ENCODE measurements around the gene MARK1.

DNA sequence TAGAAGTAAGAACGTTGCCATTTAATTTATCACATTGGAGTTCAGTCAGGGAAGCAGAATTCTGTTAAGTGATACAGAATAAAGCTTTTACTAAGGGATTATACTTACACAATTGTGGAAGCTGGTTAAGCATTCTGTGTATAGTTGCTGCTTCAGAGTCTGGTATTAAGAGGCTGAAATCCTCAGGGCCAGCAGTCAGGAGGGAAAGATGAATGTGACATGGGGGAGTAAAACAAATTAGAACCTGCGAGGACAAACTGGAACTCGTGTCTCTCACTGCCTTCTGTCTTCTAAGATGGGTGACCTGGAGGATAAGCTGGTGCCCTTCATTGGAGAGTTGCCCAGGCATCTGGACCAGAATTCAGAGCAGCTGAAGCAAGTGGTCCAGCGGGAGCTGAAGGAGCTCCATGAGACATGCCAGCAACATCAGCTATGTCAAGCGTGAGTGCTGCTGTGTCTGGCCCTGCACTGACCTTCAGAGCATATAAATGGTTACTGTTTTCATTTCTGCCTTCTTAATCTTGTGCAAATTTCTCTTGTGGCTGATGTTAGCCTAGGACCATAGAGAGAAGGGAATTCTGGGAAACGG lies 23.0 kb downstream of the MARK1 start:
- TF ChIP-seq, protein P1, sequence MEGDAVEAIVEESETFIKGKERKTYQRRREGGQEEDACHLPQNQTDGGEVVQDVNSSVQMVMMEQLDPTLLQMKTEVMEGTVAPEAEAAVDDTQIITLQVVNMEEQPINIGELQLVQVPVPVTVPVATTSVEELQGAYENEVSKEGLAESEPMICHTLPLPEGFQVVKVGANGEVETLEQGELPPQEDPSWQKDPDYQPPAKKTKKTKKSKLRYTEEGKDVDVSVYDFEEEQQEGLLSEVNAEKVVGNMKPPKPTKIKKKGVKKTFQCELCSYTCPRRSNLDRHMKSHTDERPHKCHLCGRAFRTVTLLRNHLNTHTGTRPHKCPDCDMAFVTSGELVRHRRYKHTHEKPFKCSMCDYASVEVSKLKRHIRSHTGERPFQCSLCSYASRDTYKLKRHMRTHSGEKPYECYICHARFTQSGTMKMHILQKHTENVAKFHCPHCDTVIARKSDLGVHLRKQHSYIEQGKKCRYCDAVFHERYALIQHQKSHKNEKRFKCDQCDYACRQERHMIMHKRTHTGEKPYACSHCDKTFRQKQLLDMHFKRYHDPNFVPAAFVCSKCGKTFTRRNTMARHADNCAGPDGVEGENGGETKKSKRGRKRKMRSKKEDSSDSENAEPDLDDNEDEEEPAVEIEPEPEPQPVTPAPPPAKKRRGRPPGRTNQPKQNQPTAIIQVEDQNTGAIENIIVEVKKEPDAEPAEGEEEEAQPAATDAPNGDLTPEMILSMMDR (IDR thresholded peaks at IDR 0.05): no peak
- TF ChIP-seq EZH2phosphoT487 (IDR thresholded peaks at IDR 0.05): no peak
- TF ChIP-seq EZH2 (IDR thresholded peaks at IDR 0.05): no peak
